HEK293 (cell line): ENCODE data around the gene KRABD2.

Source experiments
- CTCF ChIA-PET: fragments of 350-600 bp; formaldehyde crosslinking; extraction: SDS; loops from one replicate; lab custom pipeline; 2021; ENCODE audit warnings: antibody characterized with exemption; lab: Yijun Ruan, JAX
- POLR2A ChIA-PET: fragments of 300-600 bp; formaldehyde crosslinking; extraction: SDS; loops from one replicate; lab custom pipeline; 2020; ENCODE audit warnings: antibody characterized with exemption, inconsistent platforms; lab: Yijun Ruan, JAX
- H3K27ac ChIP-seq: fragments of 200-500 bp; sonication (Bioruptor generic); 2 replicates; pipeline ENCODE4 v1.5.1; 2014; ENCODE audit warnings: low read depth, low read length, control low read depth, inconsistent platforms; ENCODE audit errors: extremely low read depth
- H3K36me3 ChIP-seq, 2 experiments: fragments of 200-500 bp in 1 of 2; sonication (Bioruptor generic) in 1 of 2; 1 replicate in 1 of 2; 2 replicates in 1 of 2; pipeline ENCODE4 v1.5.1; 2014 to 2017; ENCODE audit warnings: inconsistent platforms in 2 of 2, low read length in 2 of 2; ENCODE audit not compliant: control insufficient read depth in 2 of 2, insufficient read depth in 1 of 2
- H3K4me1 ChIP-seq: fragments of 200-500 bp; sonication (Bioruptor generic); 2 replicates; pipeline ENCODE4 v1.5.1; 2014; ENCODE audit warnings: mild to moderate bottlenecking, low read length, inconsistent platforms; ENCODE audit not compliant: control insufficient read depth, insufficient read depth
- H3K4me3 ChIP-seq: 2 replicates; pipeline ENCODE4 v1.5.1; 2011; ENCODE audit warnings: low read depth, mild to moderate bottlenecking, control low read depth, low read length, moderate library complexity
- H3K9me3 ChIP-seq: fragments of 200-500 bp; sonication (Bioruptor generic); 2 replicates; pipeline ENCODE4 v1.5.1; 2014; ENCODE audit warnings: low read depth, low read length, inconsistent platforms; ENCODE audit not compliant: control insufficient read depth, insufficient read depth
- MYNN ChIP-seq: fragments of 450-650 bp; formaldehyde crosslinking; IDR thresholded peaks from 2 replicates; pipeline ENCODE4 v1.5.1; 2016; ENCODE audit warnings: missing biosample characterization, missing genetic modification characterization, borderline replicate concordance
- OVOL3 ChIP-seq: fragments of 450-650 bp; formaldehyde crosslinking; IDR thresholded peaks from 2 replicates; pipeline ENCODE4 v1.5.1; 2016; ENCODE audit warnings: missing biosample characterization, missing genetic modification characterization
- SP2 ChIP-seq: fragments of 450-650 bp; formaldehyde crosslinking; IDR thresholded peaks from 2 replicates; pipeline ENCODE4 v1.5.1; 2016; ENCODE audit warnings: missing biosample characterization, missing genetic modification characterization
- ZNF140 ChIP-seq: fragments of 450-650 bp; formaldehyde crosslinking; IDR thresholded peaks from 2 replicates; pipeline ENCODE4 v1.5.1; 2016; ENCODE audit warnings: missing biosample characterization, missing genetic modification characterization
- ZNF146 ChIP-seq: fragments of 450-650 bp; formaldehyde crosslinking; IDR thresholded peaks from 2 replicates; pipeline ENCODE4 v1.5.1; 2016; ENCODE audit warnings: missing biosample characterization, missing genetic modification characterization
- ZNF366 ChIP-seq: fragments of 450-650 bp; formaldehyde crosslinking; conservative IDR thresholded peaks from 2 replicates; pipeline ENCODE4 v1.5.1; 2016; ENCODE audit warnings: missing biosample characterization, missing genetic modification characterization
- ZNF555 ChIP-seq: fragments of 450-650 bp; formaldehyde crosslinking; conservative IDR thresholded peaks from 2 replicates; pipeline ENCODE4 v1.5.1; 2017; ENCODE audit warnings: missing biosample characterization, mild to moderate bottlenecking, missing genetic modification characterization, inconsistent platforms
- ZNF629 ChIP-seq: fragments of 450-650 bp; formaldehyde crosslinking; IDR thresholded peaks from 2 replicates; pipeline ENCODE4 v1.5.1; 2017; ENCODE audit warnings: missing biosample characterization, missing genetic modification characterization
- ZNF837 ChIP-seq: fragments of 450-650 bp; formaldehyde crosslinking; IDR thresholded peaks from 2 replicates; pipeline ENCODE4 v1.5.1; 2016; ENCODE audit warnings: missing biosample characterization, missing genetic modification characterization
- ZSCAN16 ChIP-seq: fragments of 450-650 bp; formaldehyde crosslinking; IDR thresholded peaks from 2 replicates; pipeline ENCODE4 v1.5.1; 2016; ENCODE audit warnings: missing biosample characterization, missing genetic modification characterization
- TF ChIP-seq, protein P1 (sequence below): fragments of 450-650 bp; formaldehyde crosslinking; IDR thresholded peaks from 2 replicates; pipeline ENCODE4 v1.5.1; 2016; ENCODE audit warnings: missing biosample characterization, missing genetic modification characterization, low read depth
- TF ChIP-seq, protein P2 (sequence below): fragments of 450-650 bp; formaldehyde crosslinking; IDR thresholded peaks from 2 replicates; pipeline ENCODE4 v1.5.1; 2017; ENCODE audit warnings: missing biosample characterization, missing genetic modification characterization

KRABD2 gene

DNA sequence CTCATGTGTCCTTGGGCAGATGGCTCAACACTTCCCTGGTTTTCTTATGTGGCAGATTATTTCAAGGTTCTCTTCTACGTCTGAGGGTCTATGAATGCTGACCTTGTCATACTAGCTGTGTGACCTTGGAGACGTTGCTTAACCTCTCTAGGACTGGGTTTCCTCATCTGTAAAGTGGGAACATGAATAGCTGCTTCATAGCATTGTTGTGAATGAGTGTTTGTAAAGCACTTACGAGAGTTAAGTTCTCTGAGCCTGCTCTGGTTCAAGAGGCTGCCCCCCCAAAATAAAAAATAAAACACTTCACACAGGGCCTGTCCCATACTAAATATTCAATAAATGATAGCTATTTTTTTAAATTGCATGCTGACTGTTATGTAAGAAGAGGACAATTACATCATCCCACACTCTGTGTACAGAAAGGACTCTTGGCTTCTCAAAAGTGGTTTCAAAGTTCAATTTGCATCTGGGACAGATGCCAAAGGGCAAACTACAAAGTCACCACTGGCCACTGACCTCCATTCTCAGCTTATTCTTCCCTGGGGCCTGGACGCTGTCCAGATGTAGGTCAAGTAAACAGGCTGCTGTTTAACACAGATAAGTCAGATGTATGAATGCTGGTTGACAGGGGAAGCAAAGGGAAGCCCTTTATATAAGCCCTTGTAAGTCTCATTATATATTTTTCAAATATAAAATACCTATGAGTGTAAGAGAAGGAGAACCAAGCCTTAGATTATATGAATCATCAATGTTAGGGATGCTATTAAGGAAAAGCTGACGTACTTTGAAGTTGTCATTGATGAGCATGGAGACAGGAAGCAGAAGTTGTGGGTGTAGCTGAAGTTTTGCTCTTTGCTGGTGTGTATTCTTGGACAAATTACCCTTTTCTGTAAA is 43.8 kb upstream of the KRABD2 start:
- ChIA-PET POLR2A (interaction anchor here (1.4 kb wide), 2 partner anchors 15 to 17 kb away, joined by 5 to 7 read pairs; partner anchors contain the start of gene NDEL1), CTCF (interaction anchor here (0.7 to 3.8 kb wide), 6 partner anchors 11 to 360 kb away, joined by 3 to 28 read pairs (median 4); no protein-coding TSS in a partner anchor)
- H3K27ac ChIP-seq, result no peak overlapping the region
- no peaks in the 10 kb centered on the region for H3K9me3 ChIP-seq
- no peaks in the 10 kb centered on the region for H3K36me3 ChIP-seq
- TF ChIP-seq SP2 (tag by site-specific recombination), result no peak
- 0 out of 2 replicates have a peak, but pooled peaks have one; percentile 50 for TF ChIP-seq ZSCAN16 (tag by site-specific recombination)
- H3K4me3 ChIP-seq, result no peak overlapping the region
- H3K4me1 ChIP-seq, result no peaks in the 10 kb centered on the region

DNA sequence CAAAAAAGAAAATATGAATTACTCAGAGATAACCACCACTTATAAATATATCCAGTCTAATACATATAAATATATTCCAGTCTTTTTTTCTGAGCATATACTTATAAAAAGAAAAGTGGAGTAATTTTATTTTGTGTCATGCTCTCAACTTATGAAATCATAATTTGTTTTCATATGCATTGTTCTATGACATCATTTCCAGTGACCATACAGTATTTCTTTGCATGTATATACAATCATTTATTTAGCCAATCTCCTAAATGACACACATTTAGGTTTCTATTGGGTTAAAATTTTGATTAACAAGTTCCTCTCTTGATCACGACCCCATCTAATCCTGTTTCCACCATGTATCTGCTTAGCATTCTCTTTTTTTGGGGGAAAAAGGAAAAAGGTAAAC is 42.8 kb upstream of the KRABD2 start:
- TF ChIP-seq, protein P1, sequence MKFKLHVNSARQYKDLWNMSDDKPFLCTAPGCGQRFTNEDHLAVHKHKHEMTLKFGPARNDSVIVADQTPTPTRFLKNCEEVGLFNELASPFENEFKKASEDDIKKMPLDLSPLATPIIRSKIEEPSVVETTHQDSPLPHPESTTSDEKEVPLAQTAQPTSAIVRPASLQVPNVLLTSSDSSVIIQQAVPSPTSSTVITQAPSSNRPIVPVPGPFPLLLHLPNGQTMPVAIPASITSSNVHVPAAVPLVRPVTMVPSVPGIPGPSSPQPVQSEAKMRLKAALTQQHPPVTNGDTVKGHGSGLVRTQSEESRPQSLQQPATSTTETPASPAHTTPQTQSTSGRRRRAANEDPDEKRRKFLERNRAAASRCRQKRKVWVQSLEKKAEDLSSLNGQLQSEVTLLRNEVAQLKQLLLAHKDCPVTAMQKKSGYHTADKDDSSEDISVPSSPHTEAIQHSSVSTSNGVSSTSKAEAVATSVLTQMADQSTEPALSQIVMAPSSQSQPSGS (tag by site-specific recombination), result peak; percentile 60
- 0 out of 2 replicates have a peak, but pooled peaks have one; percentile 13 for TF ChIP-seq ZNF629 (tag by site-specific recombination)
- TF ChIP-seq ZNF555 (tag by site-specific recombination), result no peak
- no peaks in the 10 kb centered on the region for H3K4me1 ChIP-seq
- H3K4me3 ChIP-seq, result no peak overlapping the region
- H3K9me3 ChIP-seq, result no peaks in the 10 kb centered on the region
- no peaks in the 10 kb centered on the region for H3K36me3 ChIP-seq
- H3K27ac ChIP-seq, result no peak overlapping the region
- ChIA-PET POLR2A (interaction anchor here (1.4 kb wide), 2 partner anchors 16 to 18 kb away, joined by 5 to 7 read pairs; partner anchors contain the start of gene NDEL1), CTCF (interaction anchor here (0.9 to 3.8 kb wide), 3 partner anchors 10 to 68 kb away, joined by 3 to 28 read pairs (median 5); no protein-coding TSS in a partner anchor)

GRCh38 chr17:8418471-8418870 is 42.0 kb upstream of the KRABD2 start:
- Histone ChIP-seq H3K4me3 (no peak overlapping the region), H3K4me1 (no peaks in the 10 kb centered on the region), H3K9me3 (no peaks in the 10 kb centered on the region), H3K36me3 (no peaks in the 10 kb centered on the region), H3K27ac (no peak overlapping the region)
- ChIA-PET POLR2A (no interaction called here), CTCF (interaction anchor here (3.8 kb wide), 1 partner anchor 9 kb away, joined by 28 read pairs; no protein-coding TSS in a partner anchor)
- TF ChIP-seq ZNF366 (peak; percentile 75), ZNF140 (no peak)

DNA sequence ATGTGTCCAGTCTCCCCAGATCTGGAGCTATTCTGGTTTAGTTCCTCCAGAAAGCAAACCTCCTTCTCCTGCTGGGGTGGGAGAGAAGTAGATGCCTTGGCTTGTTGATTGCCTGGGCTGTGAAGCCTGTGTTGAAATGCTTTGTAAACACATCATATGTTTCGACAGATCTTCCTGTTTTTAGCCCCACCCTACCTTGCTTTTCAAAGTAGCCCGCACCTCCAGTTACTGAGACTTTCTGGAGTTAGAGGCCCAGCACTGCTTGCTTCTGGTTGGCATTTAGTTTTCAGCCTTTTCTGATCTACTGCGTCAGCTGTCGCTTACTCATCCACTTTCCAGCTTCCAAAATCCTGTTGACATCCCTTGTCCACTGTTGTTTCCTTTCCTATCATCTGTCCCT is 41.3 kb upstream of the KRABD2 start:
- Histone ChIP-seq H3K27ac (no peak overlapping the region), H3K4me1 (no peaks in the 10 kb centered on the region)
- ChIA-PET POLR2A (no interaction called here), CTCF (interaction anchor here (0.6 to 3.8 kb wide), 2 partner anchors 8 to 1133 kb away, joined by 3 to 28 read pairs; no protein-coding TSS in a partner anchor)
- TF ChIP-seq ZNF837 (no peak), OVOL3 (tag by site-specific recombination) (no peak), MYNN (tag by site-specific recombination) (no peak)
- TF ChIP-seq, all 188 proteins: peak for 0
- no peaks in the 10 kb centered on the region for H3K36me3 ChIP-seq
- H3K9me3 ChIP-seq, result no peaks in the 10 kb centered on the region
- H3K4me3 ChIP-seq, result no peak overlapping the region

- POLR2A ChIA-PET, result no interaction called here
- CTCF ChIA-PET, result interaction anchor here (1.0 to 1.8 kb wide), 2 partner anchors 339 to 371 kb away, joined by 3 to 6 read pairs; no protein-coding TSS in a partner anchor
Observed at GRCh38 chr17:8413938-8414337, 37.4 kb upstream of the KRABD2 start.

More at GRCh38 chr17:8413938-8414337, 37.4 kb upstream of the KRABD2 start:
- peak; percentile 85 for TF ChIP-seq ZNF146 (tag by site-specific recombination)
- TF ChIP-seq, protein P2, sequence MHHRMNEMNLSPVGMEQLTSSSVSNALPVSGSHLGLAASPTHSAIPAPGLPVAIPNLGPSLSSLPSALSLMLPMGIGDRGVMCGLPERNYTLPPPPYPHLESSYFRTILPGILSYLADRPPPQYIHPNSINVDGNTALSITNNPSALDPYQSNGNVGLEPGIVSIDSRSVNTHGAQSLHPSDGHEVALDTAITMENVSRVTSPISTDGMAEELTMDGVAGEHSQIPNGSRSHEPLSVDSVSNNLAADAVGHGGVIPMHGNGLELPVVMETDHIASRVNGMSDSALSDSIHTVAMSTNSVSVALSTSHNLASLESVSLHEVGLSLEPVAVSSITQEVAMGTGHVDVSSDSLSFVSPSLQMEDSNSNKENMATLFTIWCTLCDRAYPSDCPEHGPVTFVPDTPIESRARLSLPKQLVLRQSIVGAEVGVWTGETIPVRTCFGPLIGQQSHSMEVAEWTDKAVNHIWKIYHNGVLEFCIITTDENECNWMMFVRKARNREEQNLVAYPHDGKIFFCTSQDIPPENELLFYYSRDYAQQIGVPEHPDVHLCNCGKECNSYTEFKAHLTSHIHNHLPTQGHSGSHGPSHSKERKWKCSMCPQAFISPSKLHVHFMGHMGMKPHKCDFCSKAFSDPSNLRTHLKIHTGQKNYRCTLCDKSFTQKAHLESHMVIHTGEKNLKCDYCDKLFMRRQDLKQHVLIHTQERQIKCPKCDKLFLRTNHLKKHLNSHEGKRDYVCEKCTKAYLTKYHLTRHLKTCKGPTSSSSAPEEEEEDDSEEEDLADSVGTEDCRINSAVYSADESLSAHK (tag by site-specific recombination), result no peak
- TF ChIP-seq, all 188 proteins: peak for 1
- Histone ChIP-seq H3K36me3 (no peaks in the 10 kb centered on the region), H3K27ac (no peak overlapping the region), H3K4me1 (no peaks in the 10 kb centered on the region), H3K4me3 (no peak overlapping the region), H3K9me3 (no peaks in the 10 kb centered on the region)
